Type B pancreatic cell (in vitro differentiated cells): ENCODE results near the gene TEX36. TPM values are rescaled to one million over a fixed set of nuclear protein-coding genes. Genes with fewer than 3 reads are reported as not detected.
"Not testable (repeated sequence)": the region's sequence is repeated elsewhere in the genome, so short reads cannot be mapped to it uniquely, and the experiment has no call there.

ENCODE experiments used
- DNase-seq: peaks from one replicate; pipeline ENCODE4 v3.0.0; 2021; ENCODE audit warnings: mixed read lengths; ENCODE audit not compliant: unreplicated experiment; ENCODE audit errors: extremely low spot score
- H3K27ac Mint-ChIP-seq: 2 replicates; pipeline ENCODE4 v1.8.0; 2021; ENCODE audit warnings: mild to moderate bottlenecking, mixed read lengths
- H3K27me3 Mint-ChIP-seq: 2 replicates; pipeline ENCODE4 v1.8.0; 2021; ENCODE audit warnings: mixed read lengths
- H3K36me3 Mint-ChIP-seq: 2 replicates; pipeline ENCODE4 v1.8.0; 2021; ENCODE audit warnings: mixed read lengths
- H3K4me1 Mint-ChIP-seq: one replicate; pipeline ENCODE4 v1.8.0; 2021; ENCODE audit warnings: mixed read lengths; ENCODE audit not compliant: unreplicated experiment
- H3K4me3 Mint-ChIP-seq: 2 replicates; pipeline ENCODE4 v1.8.0; 2021; ENCODE audit warnings: mild to moderate bottlenecking, mixed read lengths
- H3K9me3 Mint-ChIP-seq: 2 replicates; pipeline ENCODE4 v1.8.0; 2021; ENCODE audit warnings: mixed read lengths
- total RNA-seq: library from RNA; stranded (reverse); gene quantifications from 2 replicates; pipeline ENCODE4 v1.2.1, GENCODE V29; 2021; ENCODE audit warnings: low replicate concordance
- TF ChIP-seq, protein P1 (sequence below): fragments of 200-600 bp; sonication (generic); conservative IDR thresholded peaks from 2 replicates; pipeline ENCODE4 v1.5.0; 2021; ENCODE audit warnings: antibody characterized with exemption, mild to moderate bottlenecking

The TEX36 gene
- total RNA-seq, 1 donor from 2014 or later = not detected

DNA sequence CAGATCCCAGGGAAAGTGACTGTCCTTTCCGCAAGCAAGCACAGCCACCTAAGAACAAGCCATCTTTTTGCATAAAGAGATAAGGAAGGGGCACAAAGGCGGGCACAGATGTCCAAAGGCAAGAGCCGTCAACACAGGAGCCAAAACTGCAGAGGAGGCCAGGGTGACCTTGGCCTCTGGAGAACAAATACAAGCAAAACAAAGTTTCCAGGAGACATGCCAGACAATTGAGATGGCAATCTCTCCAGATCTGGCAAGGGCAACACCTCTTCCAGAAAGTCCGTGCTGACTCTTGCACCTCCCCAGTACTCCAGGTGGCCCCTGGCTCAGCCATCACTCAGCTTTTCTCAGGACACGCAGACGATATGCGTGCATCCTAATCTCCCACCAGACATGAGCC, 58.2 kb downstream of the TEX36 start:
- Mint-ChIP-seq H3K27ac (no peak overlapping the region), H3K27me3 (peaks cover 9% of the 10 kb centered on the region), H3K9me3 (no peaks in the 10 kb centered on the region), H3K4me3 (no peak overlapping the region), H3K4me1 (peaks cover 21% of the 10 kb centered on the region), H3K36me3 (no peaks in the 10 kb centered on the region)
- no peak for DNase-seq
- TF ChIP-seq, protein P1, sequence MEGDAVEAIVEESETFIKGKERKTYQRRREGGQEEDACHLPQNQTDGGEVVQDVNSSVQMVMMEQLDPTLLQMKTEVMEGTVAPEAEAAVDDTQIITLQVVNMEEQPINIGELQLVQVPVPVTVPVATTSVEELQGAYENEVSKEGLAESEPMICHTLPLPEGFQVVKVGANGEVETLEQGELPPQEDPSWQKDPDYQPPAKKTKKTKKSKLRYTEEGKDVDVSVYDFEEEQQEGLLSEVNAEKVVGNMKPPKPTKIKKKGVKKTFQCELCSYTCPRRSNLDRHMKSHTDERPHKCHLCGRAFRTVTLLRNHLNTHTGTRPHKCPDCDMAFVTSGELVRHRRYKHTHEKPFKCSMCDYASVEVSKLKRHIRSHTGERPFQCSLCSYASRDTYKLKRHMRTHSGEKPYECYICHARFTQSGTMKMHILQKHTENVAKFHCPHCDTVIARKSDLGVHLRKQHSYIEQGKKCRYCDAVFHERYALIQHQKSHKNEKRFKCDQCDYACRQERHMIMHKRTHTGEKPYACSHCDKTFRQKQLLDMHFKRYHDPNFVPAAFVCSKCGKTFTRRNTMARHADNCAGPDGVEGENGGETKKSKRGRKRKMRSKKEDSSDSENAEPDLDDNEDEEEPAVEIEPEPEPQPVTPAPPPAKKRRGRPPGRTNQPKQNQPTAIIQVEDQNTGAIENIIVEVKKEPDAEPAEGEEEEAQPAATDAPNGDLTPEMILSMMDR = no peak

DNA sequence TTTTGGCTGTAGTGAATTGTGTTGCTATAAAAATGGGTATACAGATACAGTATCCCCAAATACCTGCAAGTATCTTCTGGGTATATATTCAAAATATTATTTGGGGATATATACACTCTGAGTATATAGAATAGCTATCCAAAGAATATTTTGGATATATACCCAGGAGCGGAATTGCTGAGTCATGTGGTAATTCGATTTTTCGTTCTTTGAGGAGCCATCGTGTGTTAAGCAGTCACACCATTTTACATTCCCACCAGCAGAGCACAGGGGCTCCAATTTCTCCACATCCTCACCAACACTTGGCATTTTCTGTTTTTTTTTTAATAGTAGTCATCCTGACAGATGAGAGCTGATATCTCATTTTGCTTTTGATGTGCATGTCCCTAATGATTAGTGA, 61.9 kb downstream of the TEX36 start:
- Mint-ChIP-seq H3K27me3 (peaks cover 6% of the 10 kb centered on the region), H3K4me1 (peaks cover 6% of the 10 kb centered on the region), H3K4me3 (no peak overlapping the region), H3K36me3 (no peaks in the 10 kb centered on the region), H3K9me3 (no peaks in the 10 kb centered on the region), H3K27ac (no peak overlapping the region)
- TF ChIP-seq, protein P1 = no peak
- DNase-seq = no peak

DNA sequence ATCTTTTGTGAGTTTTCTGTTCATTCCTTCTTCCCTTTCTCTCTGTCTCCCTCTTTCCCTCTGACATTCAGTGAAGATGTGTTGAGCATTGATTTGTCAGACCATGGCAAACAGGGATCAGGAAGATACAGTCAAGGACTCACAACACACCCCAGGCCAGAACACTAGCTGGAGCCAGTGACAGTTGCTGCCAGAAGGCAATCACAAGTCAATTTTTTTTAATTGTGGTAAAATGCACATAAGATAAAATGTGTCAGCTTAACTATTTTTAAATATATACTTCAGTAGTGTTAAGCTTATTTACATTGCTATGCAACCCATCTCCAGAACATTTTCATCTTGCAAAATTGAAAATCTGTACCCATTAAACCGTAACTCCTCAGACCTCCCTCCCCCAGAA, 62.6 kb downstream of the TEX36 start:
- peaks cover 6% of the 10 kb centered on the region for H3K4me1 Mint-ChIP-seq
- no peaks in the 10 kb centered on the region for H3K9me3 Mint-ChIP-seq
- no peak for DNase-seq
- H3K27ac Mint-ChIP-seq = no peak overlapping the region
- H3K27me3 Mint-ChIP-seq = peaks cover 6% of the 10 kb centered on the region
- no peak overlapping the region for H3K4me3 Mint-ChIP-seq
- TF ChIP-seq, protein P1 = no peak
- no peaks in the 10 kb centered on the region for H3K36me3 Mint-ChIP-seq

DNA sequence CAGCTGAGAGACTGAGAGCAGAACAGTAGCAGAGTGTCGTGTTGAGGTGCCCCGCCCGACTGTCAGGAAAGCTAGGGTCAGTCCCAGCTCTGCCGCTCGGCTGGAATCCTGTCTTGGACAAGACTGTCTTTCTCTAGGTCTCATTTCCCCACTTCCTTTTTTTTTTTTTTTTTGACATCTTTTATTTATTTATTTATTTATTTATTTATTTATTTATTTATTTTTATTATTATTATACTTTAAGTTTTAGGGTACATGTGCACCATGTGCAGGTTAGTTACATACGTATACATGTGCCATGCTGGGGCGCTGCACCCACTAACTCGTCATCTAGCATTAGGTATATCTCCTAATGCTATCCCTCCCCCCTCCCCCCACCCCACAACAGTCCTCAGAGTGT, 69.9 kb downstream of the TEX36 start:
- H3K4me1 Mint-ChIP-seq, H3K9me3 Mint-ChIP-seq, DNase-seq, H3K27me3 Mint-ChIP-seq, H3K4me3 Mint-ChIP-seq, H3K36me3 Mint-ChIP-seq, H3K27ac Mint-ChIP-seq: not testable (repeated sequence)

DNA sequence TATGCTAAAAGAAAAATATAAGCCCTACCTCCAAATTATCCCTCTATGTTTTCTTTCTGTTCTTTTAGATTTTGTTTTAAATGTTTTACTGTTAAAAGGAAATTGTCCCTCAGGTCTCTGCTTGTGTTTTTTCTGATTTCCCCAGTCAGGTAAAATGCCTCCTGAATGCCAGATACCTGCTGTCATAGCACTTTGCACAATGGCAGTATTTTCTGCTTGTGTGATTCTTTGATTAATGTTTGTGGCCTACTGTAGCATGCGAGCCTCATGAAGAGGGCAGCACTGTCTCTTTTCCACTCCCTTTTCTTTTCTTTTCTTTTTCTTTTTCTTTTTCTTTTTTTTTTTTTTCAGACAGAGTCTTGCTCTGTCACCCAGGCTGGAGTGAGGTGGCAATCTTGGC, 71.2 kb downstream of the TEX36 start:
- H3K36me3 Mint-ChIP-seq = no peaks in the 10 kb centered on the region
- H3K4me1 Mint-ChIP-seq = peaks cover 3% of the 10 kb centered on the region
- H3K9me3 Mint-ChIP-seq = no peaks in the 10 kb centered on the region
- no peak overlapping the region for H3K4me3 Mint-ChIP-seq
- H3K27ac Mint-ChIP-seq = no peak overlapping the region
- TF ChIP-seq, protein P1 = no peak
- H3K27me3 Mint-ChIP-seq = no peaks in the 10 kb centered on the region
- no peak for DNase-seq

DNA sequence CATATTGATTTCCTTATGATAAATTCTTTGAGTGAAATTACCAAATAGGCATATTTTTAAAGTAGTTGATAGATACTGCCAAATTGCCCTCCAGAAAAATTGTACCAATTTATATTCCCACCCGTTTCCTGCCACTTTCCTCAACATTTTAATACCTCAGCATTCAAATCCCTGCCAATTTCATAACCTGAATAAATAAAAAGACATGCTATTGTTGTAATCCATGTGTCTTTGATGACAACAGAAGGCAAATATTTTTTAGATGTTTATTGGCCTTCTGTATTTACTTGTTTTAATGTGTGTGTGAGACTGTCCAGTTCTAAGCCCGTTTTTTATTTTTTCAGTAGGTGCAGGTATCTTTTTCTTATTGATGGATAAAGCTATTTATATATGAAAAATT, 71.7 kb downstream of the TEX36 start:
- no peak for DNase-seq
- Mint-ChIP-seq H3K27me3 (no peaks in the 10 kb centered on the region), H3K27ac (no peak overlapping the region), H3K4me1 (peaks cover 4% of the 10 kb centered on the region), H3K36me3 (no peaks in the 10 kb centered on the region), H3K9me3 (no peaks in the 10 kb centered on the region), H3K4me3 (no peak overlapping the region)
- TF ChIP-seq, protein P1 = no peak
